NCI-H510A (cell line): ENCODE results near the gene TMEM39A.
A peak's percentile ranks its signal among the peaks of the same experiment; 100 is the strongest.

Source experiments
- DNase-seq: peaks from one replicate; lab custom pipeline; 2025; lab: John Stamatoyannopoulos, UW

TMEM39A gene

DNA sequence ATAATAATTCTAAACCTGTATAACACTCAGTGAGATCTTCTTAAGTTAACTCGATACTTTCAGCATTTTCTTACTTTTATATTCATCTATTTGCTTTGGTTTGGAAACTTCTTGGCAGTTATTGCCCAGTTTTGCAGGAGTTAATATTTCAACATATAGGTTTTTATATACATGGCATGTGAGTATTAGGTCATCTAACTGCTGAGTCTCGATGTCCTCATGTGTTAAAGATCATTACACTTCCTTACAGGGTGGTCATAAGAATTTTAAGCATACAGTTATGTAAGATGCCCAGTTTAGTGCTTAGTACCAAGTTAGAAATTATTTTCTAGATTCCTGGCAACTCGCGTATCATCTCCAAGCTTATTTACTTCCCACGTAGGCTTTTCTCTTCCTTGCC lies 62.9 kb downstream of the TMEM39A start:
- no peak for DNase-seq

DNA sequence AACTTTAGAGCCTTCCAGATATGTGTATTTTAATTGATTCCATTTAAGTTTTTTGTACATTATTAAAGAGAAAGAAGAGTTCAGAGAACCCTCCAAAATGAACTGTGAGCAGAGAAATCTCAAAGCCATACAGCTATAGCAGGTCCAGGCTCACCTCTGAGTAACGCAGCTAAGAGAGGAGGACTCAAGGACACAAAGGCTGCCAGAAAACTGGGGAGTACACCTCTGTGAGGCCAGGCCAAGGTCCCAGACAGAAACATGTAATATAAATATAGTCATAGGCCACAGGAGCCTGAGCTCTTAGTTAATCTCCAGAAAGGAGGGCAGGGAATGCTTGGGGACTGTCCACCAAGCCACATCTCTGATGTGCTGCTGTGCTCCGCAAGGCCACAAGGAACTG lies 66.5 kb downstream of the TMEM39A start:
- no peak for DNase-seq

DNA sequence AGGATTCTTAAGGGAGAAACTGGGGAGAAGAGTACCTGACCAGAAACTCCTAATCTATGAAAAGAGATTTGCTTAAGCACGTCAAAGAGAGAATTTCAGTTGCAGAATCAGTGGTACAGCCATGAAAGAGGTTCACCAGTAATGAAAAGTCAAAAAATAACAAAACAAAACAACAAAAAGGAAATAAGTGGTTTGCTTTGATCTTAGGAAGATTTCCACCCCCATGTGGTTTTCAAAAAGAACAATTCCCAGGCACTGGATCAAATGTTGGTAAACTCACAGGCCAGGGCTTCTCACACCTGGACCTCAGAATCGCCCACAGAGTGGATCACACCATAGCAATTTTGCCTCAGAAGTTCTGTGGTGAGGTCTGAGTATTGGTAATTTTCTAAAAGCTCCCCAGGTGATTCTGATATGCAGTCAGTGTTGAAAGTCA lies 67.5 kb downstream of the TMEM39A start:
- no peak for DNase-seq

DNA sequence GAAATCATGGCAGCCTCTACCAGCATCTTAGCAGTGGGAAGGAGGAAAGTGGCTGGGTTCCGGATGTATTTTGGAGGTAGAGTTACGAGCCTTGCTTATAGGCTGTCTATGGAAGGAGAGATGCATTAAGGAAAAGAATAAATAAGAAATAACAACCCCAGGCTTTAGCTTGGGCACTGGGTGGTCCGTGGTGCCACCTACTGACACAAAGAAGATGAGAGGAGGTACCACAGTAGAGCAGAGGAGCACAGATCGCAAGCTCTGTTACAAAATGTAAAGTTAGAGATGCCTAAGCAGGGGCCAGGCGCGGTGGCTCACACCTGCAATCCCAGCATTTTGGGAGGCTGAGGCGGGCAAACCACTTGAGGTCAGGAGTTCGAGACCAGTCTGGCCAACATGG lies 74.8 kb downstream of the TMEM39A start:
- no peak for DNase-seq

DNA sequence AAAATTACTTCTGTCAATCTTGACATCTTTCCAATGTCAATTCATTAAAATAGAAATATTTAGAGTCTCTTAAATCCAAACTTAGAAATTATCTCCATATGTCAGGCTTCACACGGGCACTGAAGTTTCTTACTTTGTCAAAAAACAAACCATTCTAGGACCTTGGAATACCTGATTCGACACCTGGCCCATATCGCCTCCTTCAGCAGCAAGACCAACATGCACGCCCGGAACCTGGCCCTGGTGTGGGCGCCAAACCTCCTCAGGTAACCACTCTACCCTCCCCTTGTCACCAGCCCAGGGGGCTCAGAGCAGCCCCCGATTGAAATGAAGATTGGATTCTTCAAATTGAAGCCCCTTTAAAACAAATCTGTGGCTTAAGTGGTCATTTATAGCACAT lies 81.3 kb downstream of the TMEM39A start:
- no peak for DNase-seq

DNA sequence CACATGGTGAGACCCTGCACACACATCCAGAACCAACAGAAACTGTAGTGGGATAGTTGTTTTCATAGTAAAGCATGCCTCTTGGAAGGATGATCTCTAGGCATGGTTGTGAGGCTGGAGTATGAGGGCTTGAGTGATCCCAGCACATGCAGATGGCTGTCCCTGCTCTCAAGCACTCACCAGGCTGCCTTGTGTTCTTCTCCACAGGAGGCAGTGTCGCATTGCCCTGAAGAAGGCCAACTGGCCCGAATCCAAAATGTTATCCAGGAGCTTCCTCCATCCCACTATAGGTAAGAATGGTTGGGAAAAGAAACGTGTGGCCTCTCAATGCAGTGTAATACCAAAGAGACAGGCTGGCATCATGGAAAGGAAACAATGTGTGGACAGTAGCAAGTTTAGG lies 82.7 kb downstream of the TMEM39A start:
- peak; percentile 0 for DNase-seq
